SK-N-MC (cell line): ENCODE measurements around the gene GPATCH4.

Experiments
- EZH2 ChIP-seq: fragments of 200-600 bp; sonication (generic); IDR thresholded peaks from one replicate; pipeline ENCODE4 v1.6.1; 2017; ENCODE audit warnings: antibody characterized with exemption
- POLR2AphosphoS5 ChIP-seq: IDR thresholded peaks from 2 replicates; pipeline ENCODE4 v1.6.1; 2012; ENCODE audit warnings: mild to moderate bottlenecking, low read depth, low read length, borderline replicate concordance

DNA sequence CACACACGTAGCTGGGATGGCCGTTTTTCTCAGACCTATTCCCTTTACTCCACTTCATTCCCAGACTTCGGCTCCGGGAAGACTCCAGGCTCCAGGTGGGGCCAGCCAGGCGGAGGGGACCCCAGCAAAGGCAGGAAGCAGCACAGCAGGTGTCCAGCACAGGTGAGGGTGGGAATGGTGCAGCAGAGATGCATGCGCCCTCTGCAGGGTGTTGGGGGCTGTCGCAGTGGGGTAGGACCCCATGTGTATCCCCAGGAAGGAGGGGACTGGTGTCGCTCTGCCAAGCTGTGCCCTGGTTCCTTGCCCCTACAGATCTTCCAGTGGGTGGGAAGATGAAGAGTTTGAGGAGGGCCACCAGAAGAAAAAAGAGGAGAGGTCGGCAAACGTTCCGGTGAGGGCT lies 16.5 kb downstream of the GPATCH4 start:
- TF ChIP-seq EZH2, result no peak
- no peak for TF ChIP-seq POLR2AphosphoS5
